AG09309 (cell line): Measurements from ENCODE around the gene TSGA10.
"Not testable (repeated sequence)": the region's sequence is repeated elsewhere in the genome, so short reads cannot be mapped to it uniquely, and the experiment has no call there.

Experiments
- DNase-seq: peaks from one replicate; pipeline ENCODE4 v3.0.0-alpha.2; 2010; ENCODE audit warnings: low read depth
- H3K4me3 ChIP-seq: 2 replicates; pipeline ENCODE4 v1.5.1; 2011; ENCODE audit warnings: mild to moderate bottlenecking, low read depth, low read length, moderate library complexity; ENCODE audit not compliant: control insufficient read depth
- TF ChIP-seq, protein P1 (sequence below): IDR thresholded peaks from 2 replicates; pipeline ENCODE4 v1.5.1; 2011; ENCODE audit warnings: mild to moderate bottlenecking, low read depth, low read length, inconsistent platforms; ENCODE audit not compliant: insufficient read depth, control insufficient read depth; ENCODE audit errors: missing control alignments

Gene TSGA10

DNA sequence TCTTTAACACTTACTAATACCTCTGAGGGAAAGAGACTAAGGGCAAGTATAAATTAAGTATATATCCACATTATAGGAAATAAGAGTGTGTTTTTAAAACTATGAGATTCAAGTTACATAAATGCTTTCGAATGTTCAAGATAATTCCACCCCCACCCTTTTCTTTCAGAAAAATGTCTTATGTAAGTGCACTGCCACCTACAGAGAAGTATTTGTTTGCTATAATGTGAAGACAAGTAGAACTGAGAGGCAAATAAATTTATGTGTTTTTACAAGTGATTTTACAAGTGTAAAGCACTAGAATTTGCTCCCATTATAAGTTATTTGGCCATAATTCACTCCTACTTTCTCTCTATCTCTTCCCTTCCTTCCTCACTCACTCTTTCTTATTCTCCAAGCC, 118.8 kb downstream of the TSGA10 start:
- no peak overlapping the region for H3K4me3 ChIP-seq
- TF ChIP-seq, protein P1, sequence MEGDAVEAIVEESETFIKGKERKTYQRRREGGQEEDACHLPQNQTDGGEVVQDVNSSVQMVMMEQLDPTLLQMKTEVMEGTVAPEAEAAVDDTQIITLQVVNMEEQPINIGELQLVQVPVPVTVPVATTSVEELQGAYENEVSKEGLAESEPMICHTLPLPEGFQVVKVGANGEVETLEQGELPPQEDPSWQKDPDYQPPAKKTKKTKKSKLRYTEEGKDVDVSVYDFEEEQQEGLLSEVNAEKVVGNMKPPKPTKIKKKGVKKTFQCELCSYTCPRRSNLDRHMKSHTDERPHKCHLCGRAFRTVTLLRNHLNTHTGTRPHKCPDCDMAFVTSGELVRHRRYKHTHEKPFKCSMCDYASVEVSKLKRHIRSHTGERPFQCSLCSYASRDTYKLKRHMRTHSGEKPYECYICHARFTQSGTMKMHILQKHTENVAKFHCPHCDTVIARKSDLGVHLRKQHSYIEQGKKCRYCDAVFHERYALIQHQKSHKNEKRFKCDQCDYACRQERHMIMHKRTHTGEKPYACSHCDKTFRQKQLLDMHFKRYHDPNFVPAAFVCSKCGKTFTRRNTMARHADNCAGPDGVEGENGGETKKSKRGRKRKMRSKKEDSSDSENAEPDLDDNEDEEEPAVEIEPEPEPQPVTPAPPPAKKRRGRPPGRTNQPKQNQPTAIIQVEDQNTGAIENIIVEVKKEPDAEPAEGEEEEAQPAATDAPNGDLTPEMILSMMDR: no peak
- no peak for DNase-seq

DNA sequence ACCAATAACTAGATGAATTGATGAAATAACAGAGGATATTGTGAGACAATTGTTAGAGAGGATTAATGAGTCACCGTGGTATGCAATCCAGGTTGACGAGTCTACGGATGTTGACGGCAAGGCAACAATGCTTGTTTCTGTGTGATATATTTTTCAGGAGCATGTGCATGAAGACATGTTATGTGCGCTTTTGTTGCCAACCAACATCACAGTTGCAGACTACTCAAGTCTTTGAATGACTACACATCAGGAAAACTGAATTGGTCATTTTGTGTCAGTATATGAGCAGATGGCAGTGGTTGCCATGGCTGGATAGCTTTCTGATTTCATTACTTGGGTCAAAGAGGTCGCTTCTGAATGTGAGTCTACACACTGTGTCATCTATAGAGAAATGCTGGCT, 122.0 kb downstream of the TSGA10 start:
- TF ChIP-seq, protein P1: no peak
- no peak overlapping the region for H3K4me3 ChIP-seq
- DNase-seq: no peak

GRCh38 chr2:99032001-99032400, 122.7 kb downstream of the TSGA10 start:
- TF ChIP-seq, protein P1: no peak
- no peak overlapping the region for H3K4me3 ChIP-seq
- DNase-seq: no peak

DNA sequence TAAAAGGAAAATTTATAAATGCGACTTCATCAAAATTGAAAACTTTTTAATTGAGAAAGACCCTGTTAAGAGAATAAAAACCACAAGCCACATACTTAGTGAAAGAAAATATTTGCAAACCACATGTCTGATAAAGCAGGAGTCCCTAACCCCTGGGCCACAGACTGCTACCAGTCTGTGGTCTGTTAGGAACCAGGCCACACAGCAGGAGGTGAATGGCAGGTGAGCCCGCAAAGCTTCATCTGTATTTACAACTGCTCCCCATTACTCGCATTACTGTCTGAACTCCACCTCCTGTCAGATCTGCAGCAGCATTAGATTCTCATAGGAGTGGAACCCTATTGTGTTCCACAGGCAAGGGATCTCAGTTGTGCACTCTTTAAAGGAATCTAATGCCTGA, 123.3 kb downstream of the TSGA10 start:
- DNase-seq: no peak
- TF ChIP-seq, protein P1: no peak
- no peak overlapping the region for H3K4me3 ChIP-seq

GRCh38 chr2:99028558-99028957, 126.2 kb downstream of the TSGA10 start:
- TF ChIP-seq, protein P1: no peak
- no peak for DNase-seq
- no peak overlapping the region for H3K4me3 ChIP-seq

- no peak for DNase-seq
- TF ChIP-seq, protein P1: no peak
- no peak overlapping the region for H3K4me3 ChIP-seq
Observed at GRCh38 chr2:99027856-99028255, 126.9 kb downstream of the TSGA10 start.

- no peak overlapping the region for H3K4me3 ChIP-seq
- no peak for DNase-seq
- TF ChIP-seq, protein P1: no peak
Observed at GRCh38 chr2:99000708-99001107, 154.0 kb downstream of the TSGA10 start.

DNA sequence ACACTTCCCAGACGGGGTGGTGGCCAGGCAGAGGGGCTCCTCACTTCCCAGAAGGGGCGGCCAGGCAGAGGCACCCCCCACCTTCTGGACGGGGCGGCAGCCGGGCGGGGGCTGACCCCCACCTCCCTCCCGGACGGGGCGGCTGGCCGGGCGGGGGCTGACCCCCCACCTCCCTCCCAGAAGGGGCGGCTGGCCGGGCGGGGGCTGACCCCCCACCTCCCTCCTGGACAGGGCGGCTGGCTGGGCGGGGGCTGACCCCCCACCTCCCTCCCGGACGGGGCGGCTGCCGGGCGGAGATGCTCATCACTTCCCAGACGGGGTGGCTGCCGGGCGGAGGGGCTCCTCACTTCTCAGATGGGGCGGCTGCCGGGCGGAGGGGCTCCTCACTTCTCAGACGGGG, 166.0 kb downstream of the TSGA10 start:
- not testable (repeated sequence) for DNase-seq

More for the DNA sequence above, 166.0 kb downstream of the TSGA10 start:
- not testable (repeated sequence) for H3K4me3 ChIP-seq
